CD14-positive monocyte (primary cell): ENCODE measurements around the gene NBAS. TPM values are rescaled to one million over a fixed set of nuclear protein-coding genes. Genes with fewer than 3 reads are reported as not detected.

Source experiments
- DNase-seq, 3 donors: peaks; one replicate each; pipeline ENCODE4 v3.0.0-alpha.2; 2011 to 2022
- H2AFZ ChIP-seq: 2 replicates; pipeline ENCODE4 v1.6.0; 2012; ENCODE audit warnings: mild to moderate bottlenecking, low read depth, low read length, inconsistent platforms; ENCODE audit not compliant: insufficient read depth, poor library complexity, severe bottlenecking
- H3K27ac ChIP-seq, 2 donors: 1 replicate in 1 of 2; 2 replicates in 1 of 2; pipeline ENCODE4 v1.5.1; 2012 to 2013; ENCODE audit warnings: low read length in 2 of 2, control low read depth in 1 of 2, inconsistent platforms in 1 of 2, low read depth in 1 of 2, mild to moderate bottlenecking in 1 of 2
- H3K27me3 ChIP-seq, 2 donors: one replicate each; pipeline versions ENCODE4 v1.6.0 to v1.6.1; 2011 to 2013; ENCODE audit warnings: low read length in 2 of 2; ENCODE audit not compliant: control insufficient read depth in 2 of 2, insufficient read depth in 2 of 2
- H3K36me3 ChIP-seq, 2 donors: replicated peaks in 1 of 2; 1 replicate in 1 of 2; 2 replicates in 1 of 2; pipeline versions ENCODE4 v1.5.1 to v1.6.1; 2012 to 2013; ENCODE audit warnings: low read length in 2 of 2, control low read depth in 1 of 2, inconsistent platforms in 1 of 2, mild to moderate bottlenecking in 1 of 2; ENCODE audit not compliant: insufficient read depth in 2 of 2, control insufficient read depth in 1 of 2
- H3K4me1 ChIP-seq, 2 donors: 1 replicate in 1 of 2; 2 replicates in 1 of 2; pipeline versions ENCODE4 v1.5.1 to v1.6.1; 2012 to 2013; ENCODE audit warnings: low read length in 2 of 2, control low read depth in 1 of 2, inconsistent platforms in 1 of 2, mild to moderate bottlenecking in 1 of 2, moderate library complexity in 1 of 2; ENCODE audit not compliant: insufficient read depth in 2 of 2, control insufficient read depth in 1 of 2
- H3K4me2 ChIP-seq: replicated peaks from 2 replicates; pipeline ENCODE3; 2012; ENCODE audit warnings: low read length, moderate library complexity, mild to moderate bottlenecking; ENCODE audit not compliant: poor library complexity, severe bottlenecking; ENCODE audit errors: extremely low read depth
- H3K4me3 ChIP-seq, 3 experiments: fragments of 200-600 bp in 1 of 3; sonication (generic) in 1 of 3; replicated peaks in 1 of 3; 1 replicate in 2 of 3; 2 replicates in 1 of 3; pipeline ENCODE4 v1.5.1; 2011 to 2013; ENCODE audit warnings: low read length in 3 of 3, mild to moderate bottlenecking in 3 of 3, control low read depth in 2 of 3, low read depth in 2 of 3, inconsistent platforms in 1 of 3, moderate library complexity in 1 of 3
- H3K79me2 ChIP-seq: 2 replicates; pipeline ENCODE4 v1.6.0; 2012; ENCODE audit warnings: mild to moderate bottlenecking, control low read depth, inconsistent platforms, low read length, moderate library complexity; ENCODE audit not compliant: insufficient read depth
- H3K9ac ChIP-seq: 2 replicates; pipeline ENCODE4 v1.6.0; 2017; ENCODE audit warnings: low read length, mild to moderate bottlenecking; ENCODE audit not compliant: insufficient read depth, poor library complexity, severe bottlenecking
- H3K9me3 ChIP-seq, 2 donors: replicated peaks in 1 of 2; 1 replicate in 1 of 2; 2 replicates in 1 of 2; pipeline versions ENCODE4 v1.5.1 to v1.6.1; 2012 to 2013; ENCODE audit warnings: low read length in 2 of 2, control low read depth in 1 of 2; ENCODE audit not compliant: control insufficient read depth in 1 of 2, insufficient read depth in 1 of 2
- H4K20me1 ChIP-seq: 2 replicates; pipeline ENCODE4 v1.6.0; 2012; ENCODE audit warnings: mild to moderate bottlenecking, low read length, control low read depth, moderate library complexity; ENCODE audit not compliant: insufficient read depth
- H3K27ac Mint-ChIP-seq, 7 donors: one replicate each; pipeline ENCODE4 v1.8.0; 2020; ENCODE audit warnings: mild to moderate bottlenecking in 7 of 7, mixed read lengths in 7 of 7, moderate library complexity in 6 of 7, inconsistent platforms in 2 of 7
- H3K27me3 Mint-ChIP-seq, 3 donors: one replicate each; pipeline ENCODE4 v1.8.0; 2021 to 2022; ENCODE audit warnings: low read depth in 3 of 3, mild to moderate bottlenecking in 3 of 3, mixed read lengths in 3 of 3, moderate library complexity in 3 of 3, inconsistent platforms in 1 of 3
- H3K36me3 Mint-ChIP-seq, 2 donors: one replicate each; pipeline ENCODE4 v1.8.0; 2020; ENCODE audit warnings: mixed read lengths in 2 of 2, inconsistent platforms in 1 of 2, mild to moderate bottlenecking in 1 of 2
- H3K4me1 Mint-ChIP-seq: one replicate; pipeline ENCODE4 v1.8.0; 2020; ENCODE audit warnings: mild to moderate bottlenecking, mixed read lengths
- H3K4me3 Mint-ChIP-seq, 2 donors: one replicate each; pipeline ENCODE4 v1.8.0; 2020; ENCODE audit warnings: mild to moderate bottlenecking in 2 of 2, mixed read lengths in 2 of 2, moderate library complexity in 1 of 2
- H3K9me3 Mint-ChIP-seq, 7 donors: one replicate each; pipeline ENCODE4 v1.8.0; 2020 to 2022; ENCODE audit warnings: mixed read lengths in 7 of 7, mild to moderate bottlenecking in 6 of 7, moderate library complexity in 6 of 7, inconsistent platforms in 2 of 7
- CTCF ChIP-seq: fragments of 200-600 bp; IDR thresholded peaks from one replicate; pipeline ENCODE4 v1.8.0; 2022; ENCODE audit warnings: antibody characterized with exemption, mild to moderate bottlenecking
- WGBS: methylation state at CpG from one replicate; pipeline ENCODE4 v1.1.5; 2013; ENCODE audit warnings: missing lambda C conversion rate; ENCODE audit not compliant: insufficient coverage; 5-methylcytosine and 5-hydroxymethylcytosine counted together
- intact Hi-C, 2 donors: fragments of 100-400 bp; cut with micrococcal nuclease; formaldehyde crosslinking; loops; one replicate each; pipeline versions ENCODE4 v1.15.0 to v1.15.1; 2023
- polyA plus RNA-seq, 3 donors: library from polyadenylated mRNA; depleted of rRNA in 1 of 3; unstranded in 2 of 3; stranded (reverse) in 1 of 3; fragments of 300-500 nt in 2 of 3; fragments of >200 nt in 1 of 3; fragmentation: Illumina TruSeq in 2 of 3; gene quantifications; 1 replicate in 2 of 3; 2 replicates in 1 of 3; pipeline ENCODE4 v1.2.3, GENCODE V29; 2012 to 2021

Gene NBAS
- polyA plus RNA-seq, 3 donors, result 8.9 to 10.9 (median 8.9) TPM

- no peaks in the 10 kb centered on the region for H3K9me3 ChIP-seq
- H3K27me3 Mint-ChIP-seq, result peaks cover 3 to 5% (median 4%) of the 10 kb centered on the region in 3 donors
- H3K27ac ChIP-seq, result no peak overlapping the region
- H3K36me3 Mint-ChIP-seq, result no peaks in the 10 kb centered on the region
- 90% methylated on average over 2 of the region's 9 CpGs for WGBS
- H3K4me1 ChIP-seq, result peaks cover 11 to 20% of the 10 kb centered on the region in 2 donors
- no peak overlapping the region for H3K9ac ChIP-seq
- H3K4me3 Mint-ChIP-seq, result no peak overlapping the region
- H2AFZ ChIP-seq, result no peak overlapping the region
- TF ChIP-seq CTCF, result no peak
- intact Hi-C loops, result no loop called here
- no peaks in the 10 kb centered on the region for H4K20me1 ChIP-seq
- H3K27ac Mint-ChIP-seq, result no peak overlapping the region
- peaks cover 23% of the 10 kb centered on the region for H3K4me1 Mint-ChIP-seq
- peaks cover 23% of the 10 kb centered on the region for H3K79me2 ChIP-seq
- H3K9me3 Mint-ChIP-seq, result peaks cover 0 to 2% (median 0%) of the 10 kb centered on the region in 7 donors
- no peak overlapping the region for H3K4me2 ChIP-seq
- H3K36me3 ChIP-seq, result no peaks in the 10 kb centered on the region
- no peak overlapping the region for H3K4me3 ChIP-seq
- DNase-seq, result no peak
- no peaks in the 10 kb centered on the region for H3K27me3 ChIP-seq
These were observed 2.3 kb upstream of the NBAS start for GRCh38 chr2:15563227-15564100.

- peak overlapping the region in 1 of 3 experiments; percentile 94 for H3K4me3 ChIP-seq
- no peak for DNase-seq
- peaks cover 11 to 20% of the 10 kb centered on the region in 2 donors for H3K4me1 ChIP-seq
- H3K9me3 ChIP-seq, result no peaks in the 10 kb centered on the region
- Mint-ChIP-seq H3K9me3 (peaks cover 0 to 2% (median 0%) of the 10 kb centered on the region in 7 donors), H3K27me3 (peaks cover 3 to 4% (median 3%) of the 10 kb centered on the region in 3 donors), H3K4me1 (peaks cover 23% of the 10 kb centered on the region), H3K27ac (no peak overlapping the region), H3K36me3 (peaks cover 4% of the 10 kb centered on the region in 2 donors), H3K4me3 (peak overlapping the region in 1 of 2 donors; percentile 54)
- no peak overlapping the region for H3K9ac ChIP-seq
- H3K36me3 ChIP-seq, result no peaks in the 10 kb centered on the region
- no peaks in the 10 kb centered on the region for H3K27me3 ChIP-seq
- H4K20me1 ChIP-seq, result no peaks in the 10 kb centered on the region
- intact Hi-C loops, result no loop called here
- 95% methylated on average over 2 of the region's 6 CpGs for WGBS
- TF ChIP-seq CTCF, result no peak
- H3K4me2 ChIP-seq, result peak overlapping the region; percentile 90
- no peak overlapping the region for H3K27ac ChIP-seq
- H3K79me2 ChIP-seq, result peaks cover 27% of the 10 kb centered on the region
- H2AFZ ChIP-seq, result peak overlapping the region; percentile 99
These were observed 1.4 kb upstream of the NBAS start for GRCh38 chr2:15562354-15563031.
